ENCODE data around the gene ITGB8. TPM values are rescaled to one million over a fixed set of nuclear protein-coding genes. Genes with fewer than 3 reads are reported as not detected.

ITGB8 gene
- total and polyA plus RNA-seq, 2 of the 4 experiments (the other 2 are of a cell fraction), result 2.6 to 10.2 TPM

DNA sequence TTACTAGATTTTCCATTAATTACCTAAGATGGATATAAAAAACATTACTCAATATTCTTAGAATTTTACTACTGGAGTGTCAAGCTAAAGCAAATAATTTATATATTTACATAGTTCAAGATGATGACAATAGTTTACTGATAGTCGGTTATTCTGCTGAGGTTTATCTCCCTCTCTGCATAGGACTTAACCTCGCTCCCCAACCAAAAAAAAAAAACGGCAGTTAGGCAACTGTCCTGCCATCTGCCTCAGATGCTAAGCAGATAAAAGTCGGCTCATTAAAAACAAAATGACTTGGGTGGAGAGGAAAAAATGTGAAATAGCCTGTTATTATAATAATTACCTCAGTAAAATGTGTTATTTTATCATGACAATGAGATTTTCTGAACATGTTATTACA is 14.0 kb upstream of the ITGB8 start:
- Histone ChIP-seq H2BK120ac (ENCODE audit: low read depth, low read length) (no peak overlapping the region), H3K4me1 (ENCODE audit: control insufficient read depth, insufficient read depth, low read length) (no peaks in the 10 kb centered on the region; the same call in 1 of the 2 replicates), H3K14ac (replicated peaks; ENCODE audit: low read depth, low read length) (no peak overlapping the region), H3K79me1 (ENCODE audit: low read depth in 1 of 2, low read length in 2 of 2) (no peaks in the 10 kb centered on the region), H3K27me3 (ENCODE audit: control insufficient read depth, insufficient read depth, low read length) (no peaks in the 10 kb centered on the region), H3K56ac (ENCODE audit: extremely low read depth, insufficient read depth, low read length) (no peak overlapping the region), H4K5ac (ENCODE audit: low read depth, low read length) (no peak overlapping the region), H3K27ac (ENCODE audit: insufficient read depth, low read length) (no peak overlapping the region), H2BK20ac (ENCODE audit: low read depth, low read length) (no peak overlapping the region), H3K9me1 (ENCODE audit: insufficient read depth, low read length) (no peaks in the 10 kb centered on the region), H2BK15ac (ENCODE audit: low read depth, low read length) (no peak overlapping the region), H2AFZ (replicated peaks; ENCODE audit: low read length, poor library complexity) (no peak overlapping the region), H2BK5ac (ENCODE audit: low read depth, low read length, poor library complexity, severe bottlenecking) (no peak overlapping the region), H4K8ac (ENCODE audit: low read depth in 2 of 2, low read length in 2 of 2) (no peak overlapping the region), H3K18ac (ENCODE audit: low read depth, low read length) (no peak overlapping the region), H4K20me1 (ENCODE audit: insufficient read depth, low read length) (no peaks in the 10 kb centered on the region), H3K23ac (ENCODE audit: low read depth, low read length) (no peak overlapping the region), H3K9me3 (ENCODE audit: control insufficient read depth, insufficient read depth, low read length) (no peaks in the 10 kb centered on the region), H4K91ac (ENCODE audit: insufficient read depth, low read depth, low read length) (no peak overlapping the region), H3K36me3 (ENCODE audit: control insufficient read depth, insufficient read depth, low read length) (no peaks in the 10 kb centered on the region), H3K4me2 (ENCODE audit: low read depth, low read length) (no peak overlapping the region), H3K4ac (ENCODE audit: low read depth, low read length) (no peak overlapping the region), H2AK5ac (ENCODE audit: low read depth, low read length) (no peak overlapping the region), H3K4me3 (ENCODE audit: insufficient read depth, low read depth, low read length) (no peak overlapping the region), H2AK9ac (replicated peaks; ENCODE audit: low read depth, low read length, poor library complexity) (no peak overlapping the region), H3K9ac (ENCODE audit: low read depth, low read length) (no peak overlapping the region)
- no peak for TF ChIP-seq RAD21 (IDR thresholded peaks at IDR 0.05; ENCODE audit: low read length)
- TF ChIP-seq SMC3 (IDR thresholded peaks at IDR 0.05; ENCODE audit: low read depth, low read length), result no peak
- no peak for TF ChIP-seq RFX5 (IDR thresholded peaks at IDR 0.05; ENCODE audit: low read depth, low read length)
- TF ChIP-seq, protein P1, sequence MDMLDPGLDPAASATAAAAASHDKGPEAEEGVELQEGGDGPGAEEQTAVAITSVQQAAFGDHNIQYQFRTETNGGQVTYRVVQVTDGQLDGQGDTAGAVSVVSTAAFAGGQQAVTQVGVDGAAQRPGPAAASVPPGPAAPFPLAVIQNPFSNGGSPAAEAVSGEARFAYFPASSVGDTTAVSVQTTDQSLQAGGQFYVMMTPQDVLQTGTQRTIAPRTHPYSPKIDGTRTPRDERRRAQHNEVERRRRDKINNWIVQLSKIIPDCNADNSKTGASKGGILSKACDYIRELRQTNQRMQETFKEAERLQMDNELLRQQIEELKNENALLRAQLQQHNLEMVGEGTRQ (IDR thresholded peaks at IDR 0.05; ENCODE audit: low read depth, low read length), result no peak
- TF ChIP-seq CHD1 (IDR thresholded peaks at IDR 0.05; ENCODE audit: low read depth, low read length), result no peak
- TF ChIP-seq, protein P2, sequence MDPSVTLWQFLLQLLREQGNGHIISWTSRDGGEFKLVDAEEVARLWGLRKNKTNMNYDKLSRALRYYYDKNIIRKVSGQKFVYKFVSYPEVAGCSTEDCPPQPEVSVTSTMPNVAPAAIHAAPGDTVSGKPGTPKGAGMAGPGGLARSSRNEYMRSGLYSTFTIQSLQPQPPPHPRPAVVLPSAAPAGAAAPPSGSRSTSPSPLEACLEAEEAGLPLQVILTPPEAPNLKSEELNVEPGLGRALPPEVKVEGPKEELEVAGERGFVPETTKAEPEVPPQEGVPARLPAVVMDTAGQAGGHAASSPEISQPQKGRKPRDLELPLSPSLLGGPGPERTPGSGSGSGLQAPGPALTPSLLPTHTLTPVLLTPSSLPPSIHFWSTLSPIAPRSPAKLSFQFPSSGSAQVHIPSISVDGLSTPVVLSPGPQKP (IDR thresholded peaks at IDR 0.05; ENCODE audit: borderline replicate concordance, low read depth, low read length), result no peak
- TF ChIP-seq RCOR1 (IDR thresholded peaks at IDR 0.05; ENCODE audit: insufficient replicate concordance, low read length), result no peak
- no peak for TF ChIP-seq CEBPB (IDR thresholded peaks at IDR 0.05; ENCODE audit: low read depth, low read length)
- no peak for TF ChIP-seq MAZ (IDR thresholded peaks at IDR 0.05; ENCODE audit: borderline replicate concordance, low read depth, low read length)
- TF ChIP-seq POLR2A (IDR thresholded peaks at IDR 0.05; ENCODE audit: low read depth, low read length), result no peak
- intact Hi-C loops (cut with micrococcal nuclease), result no loop called here
- no CpG with 5 or more reads among the region's 4 CpGs for WGBS, 2 experiments (ENCODE audit: extremely low coverage in 2 of 2, insufficient read length in 1 of 2)
- POLR2A ChIA-PET (ENCODE audit: unreplicated experiment), result no interaction called here
- DNase-seq (no peak), ATAC-seq (ENCODE audit: low read depth) (no peak)
- in situ Hi-C loops (cut with MboI; ENCODE audit: low sequenced_read_pairs), result loop anchor here (10.0 to 25.0 kb wide), 2 partner anchors 332 to 554 kb away; partner anchors contain the start of gene TMEM196
- dilution Hi-C loops (cut with HindIII; ENCODE audit: low sequenced_read_pairs, unreplicated experiment), result no loop called here
- CTCF ChIA-PET, result interaction anchor here (0.7 to 1.8 kb wide), 2 partner anchors 14 to 211 kb away, joined by 3 to 4 read pairs; partner anchors contain the start of gene ITGB8
- no TSS peak for BruUV-seq (replicated peaks)

Data from IMR-90 (cell line).